ENCODE data around the gene DTWD2. TPM values are rescaled to one million over a fixed set of nuclear protein-coding genes. Genes with fewer than 3 reads are reported as not detected.
"Not testable (repeated sequence)": the region's sequence is repeated elsewhere in the genome, so short reads cannot be mapped to it uniquely, and the experiment has no call there.

Gene DTWD2
- total RNA-seq, 1 donor from 2014 or later, result 2.2 TPM

- intact Hi-C loops (cut with micrococcal nuclease), result loop anchor here (5.0 kb wide), 3 partner anchors 333 to 1473 kb away; no protein-coding TSS in a partner anchor
- H3K36me3 Mint-ChIP-seq (ENCODE audit: low read depth), result no peaks in the 10 kb centered on the region
- no peak overlapping the region for H3K27ac Mint-ChIP-seq
- peaks cover 12% of the 10 kb centered on the region for H3K4me1 Mint-ChIP-seq
- no peaks in the 10 kb centered on the region for H3K9me3 Mint-ChIP-seq
- no peak for DNase-seq
- H3K4me3 Mint-ChIP-seq, result no peak overlapping the region
- H3K27me3 Mint-ChIP-seq, result peaks cover 2% of the 10 kb centered on the region
These were observed 3.7 kb downstream of the DTWD2 start for GRCh38 chr5:118984602-118985001.

DNA sequence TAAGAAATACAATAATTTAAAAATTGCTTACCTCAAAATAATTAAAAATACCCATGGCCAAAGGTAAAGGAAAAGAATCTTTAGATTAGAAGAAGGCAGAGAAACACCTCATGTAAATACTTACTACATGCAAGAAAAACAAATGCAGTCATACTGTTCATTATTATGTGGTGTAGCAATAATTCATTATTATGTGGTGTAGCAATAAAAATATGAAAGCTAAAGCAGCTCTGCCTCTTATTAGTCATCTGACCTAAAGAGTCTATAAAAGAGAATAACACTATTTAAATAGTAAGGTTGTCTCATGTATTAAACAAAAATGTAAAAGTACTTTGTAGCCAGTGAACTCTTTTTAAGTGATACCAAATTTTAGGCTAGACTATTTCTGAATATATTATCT lies 6.6 kb downstream of the DTWD2 start:
- H3K4me1 Mint-ChIP-seq, result peaks cover 2% of the 10 kb centered on the region
- no peak overlapping the region for H3K4me3 Mint-ChIP-seq
- H3K27me3 Mint-ChIP-seq, result peaks cover 2% of the 10 kb centered on the region
- no peak for DNase-seq
- peaks cover 6% of the 10 kb centered on the region for H3K9me3 Mint-ChIP-seq
- H3K27ac Mint-ChIP-seq, result no peak overlapping the region
- H3K36me3 Mint-ChIP-seq (ENCODE audit: low read depth), result no peaks in the 10 kb centered on the region
- intact Hi-C loops (cut with micrococcal nuclease), result no loop called here

- no peak for DNase-seq
- Mint-ChIP-seq H3K9me3 (peaks cover 11% of the 10 kb centered on the region), H3K27ac (no peak overlapping the region), H3K27me3 (peaks cover 2% of the 10 kb centered on the region), H3K4me3 (no peak overlapping the region), H3K36me3 (ENCODE audit: low read depth) (no peaks in the 10 kb centered on the region), H3K4me1 (no peaks in the 10 kb centered on the region)
- intact Hi-C loops (cut with micrococcal nuclease), result no loop called here
These were observed 7.9 kb downstream of the DTWD2 start for GRCh38 chr5:118980438-118980837.

GRCh38 chr5:118980017-118980416 lies 8.3 kb downstream of the DTWD2 start:
- Mint-ChIP-seq H3K27me3 (peaks cover 2% of the 10 kb centered on the region), H3K4me1 (no peaks in the 10 kb centered on the region), H3K9me3 (peaks cover 11% of the 10 kb centered on the region), H3K27ac (no peak overlapping the region), H3K4me3 (no peak overlapping the region), H3K36me3 (ENCODE audit: low read depth) (no peaks in the 10 kb centered on the region)
- no peak for DNase-seq
- intact Hi-C loops (cut with micrococcal nuclease), result no loop called here

GRCh38 chr5:118973779-118974445 lies 14.4 kb downstream of the DTWD2 start:
- H3K36me3 Mint-ChIP-seq (ENCODE audit: low read depth); DNase-seq; H3K27ac Mint-ChIP-seq; H3K4me1 Mint-ChIP-seq; intact Hi-C loops (cut with micrococcal nuclease); H3K4me3 Mint-ChIP-seq; H3K27me3 Mint-ChIP-seq: not testable (repeated sequence)
- H3K9me3 Mint-ChIP-seq, result peaks cover 20% of the 10 kb centered on the region

- Mint-ChIP-seq H3K4me3 (no peak overlapping the region), H3K27me3 (no peaks in the 10 kb centered on the region), H3K9me3 (peaks cover 9% of the 10 kb centered on the region), H3K27ac (no peak overlapping the region), H3K4me1 (no peaks in the 10 kb centered on the region), H3K36me3 (ENCODE audit: low read depth) (no peaks in the 10 kb centered on the region)
- intact Hi-C loops (cut with micrococcal nuclease), result no loop called here
- no peak for DNase-seq
These were observed 19.4 kb downstream of the DTWD2 start for GRCh38 chr5:118968925-118969375.

DNA sequence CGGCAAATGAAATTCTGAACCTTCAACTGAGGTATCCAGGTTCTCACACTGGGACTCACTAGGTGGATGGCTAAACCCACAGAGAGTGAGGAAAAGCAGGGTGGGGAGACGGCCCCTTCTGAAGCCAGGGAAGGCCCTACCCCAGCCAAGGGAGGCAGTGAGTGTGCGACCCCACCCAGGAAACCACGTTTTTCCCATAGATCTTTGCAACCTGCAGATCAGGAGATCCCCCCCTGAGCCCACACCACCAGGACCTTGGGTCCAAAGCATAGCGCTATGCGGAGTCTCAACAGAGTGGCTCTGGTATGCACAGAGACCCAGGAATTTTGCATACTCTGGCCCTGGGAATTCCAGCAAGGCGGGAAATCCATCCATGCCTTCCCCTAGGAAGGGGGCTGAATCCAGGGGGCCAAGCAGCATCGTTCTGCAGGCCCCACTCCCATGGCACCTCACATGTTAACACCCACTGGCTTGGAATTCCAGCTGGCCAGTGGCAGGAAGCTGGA lies 19.9 kb downstream of the DTWD2 start:
- intact Hi-C loops (cut with micrococcal nuclease), result no loop called here
- peaks cover 6% of the 10 kb centered on the region for H3K9me3 Mint-ChIP-seq
- H3K36me3 Mint-ChIP-seq (ENCODE audit: low read depth), result no peaks in the 10 kb centered on the region
- no peak overlapping the region for H3K27ac Mint-ChIP-seq
- H3K4me1 Mint-ChIP-seq, result no peaks in the 10 kb centered on the region
- DNase-seq, result no peak
- no peak overlapping the region for H3K4me3 Mint-ChIP-seq
- no peaks in the 10 kb centered on the region for H3K27me3 Mint-ChIP-seq

GRCh38 chr5:118967059-118967508 lies 21.3 kb downstream of the DTWD2 start:
- Mint-ChIP-seq H3K27ac (no peak overlapping the region), H3K27me3 (no peaks in the 10 kb centered on the region), H3K4me1 (no peaks in the 10 kb centered on the region), H3K9me3 (peaks cover 4% of the 10 kb centered on the region), H3K36me3 (ENCODE audit: low read depth) (no peaks in the 10 kb centered on the region), H3K4me3 (no peak overlapping the region)
- no peak for DNase-seq
- intact Hi-C loops (cut with micrococcal nuclease), result no loop called here

GRCh38 chr5:118965890-118966289 lies 22.5 kb downstream of the DTWD2 start:
- no peak overlapping the region for H3K4me3 Mint-ChIP-seq
- intact Hi-C loops (cut with micrococcal nuclease), result no loop called here
- no peak for DNase-seq
- H3K27me3 Mint-ChIP-seq, result no peaks in the 10 kb centered on the region
- no peaks in the 10 kb centered on the region for H3K9me3 Mint-ChIP-seq
- H3K36me3 Mint-ChIP-seq (ENCODE audit: low read depth), result no peaks in the 10 kb centered on the region
- H3K27ac Mint-ChIP-seq, result no peak overlapping the region
- H3K4me1 Mint-ChIP-seq, result no peaks in the 10 kb centered on the region

DNA sequence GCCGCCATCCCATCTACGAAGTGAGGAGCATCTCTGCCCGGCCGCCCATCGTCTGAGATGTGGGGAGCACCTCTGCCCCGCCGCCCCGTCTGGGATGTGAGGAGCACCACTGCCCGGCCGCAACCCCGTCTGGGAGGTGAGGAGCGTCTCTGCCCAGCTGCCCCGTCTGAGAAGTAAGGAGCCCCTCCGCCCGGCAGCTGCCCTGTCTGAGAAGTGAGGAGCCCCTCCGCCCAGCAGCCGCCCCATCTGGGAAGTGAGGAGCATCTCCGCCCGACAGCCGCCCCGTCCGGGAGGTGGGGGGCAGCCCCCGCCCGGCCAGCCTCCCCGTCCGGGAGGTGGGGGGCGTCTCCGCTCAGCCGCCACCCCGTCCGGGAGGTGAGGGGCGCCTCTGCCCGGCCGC lies 23.4 kb downstream of the DTWD2 start:
- H3K27me3 Mint-ChIP-seq; H3K4me1 Mint-ChIP-seq; H3K9me3 Mint-ChIP-seq; H3K27ac Mint-ChIP-seq; H3K4me3 Mint-ChIP-seq; intact Hi-C loops (cut with micrococcal nuclease); H3K36me3 Mint-ChIP-seq (ENCODE audit: low read depth); DNase-seq: not testable (repeated sequence)

DNA sequence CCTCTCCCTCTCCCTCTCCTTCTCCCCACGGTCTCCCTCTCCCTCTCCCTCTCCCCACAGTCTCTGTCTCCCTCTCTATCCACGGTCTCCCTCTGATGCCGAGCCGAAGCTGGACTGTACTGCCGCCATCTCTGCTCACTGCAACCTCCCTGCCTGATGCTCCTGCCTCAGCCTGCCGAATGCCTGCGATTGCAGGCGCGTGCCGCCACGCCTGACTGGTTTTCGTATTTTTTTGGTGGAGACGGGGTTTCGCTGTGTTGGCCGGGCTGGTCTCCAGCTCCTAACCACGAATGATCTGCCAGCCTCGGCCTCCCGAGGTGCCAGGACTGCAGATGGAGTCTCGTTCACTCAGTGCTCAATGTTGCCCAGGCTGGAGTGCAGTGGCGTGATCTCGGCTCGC lies 24.0 kb downstream of the DTWD2 start:
- DNase-seq; H3K9me3 Mint-ChIP-seq; H3K36me3 Mint-ChIP-seq (ENCODE audit: low read depth); H3K27me3 Mint-ChIP-seq; H3K27ac Mint-ChIP-seq; H3K4me1 Mint-ChIP-seq; intact Hi-C loops (cut with micrococcal nuclease); H3K4me3 Mint-ChIP-seq: not testable (repeated sequence)

DNA sequence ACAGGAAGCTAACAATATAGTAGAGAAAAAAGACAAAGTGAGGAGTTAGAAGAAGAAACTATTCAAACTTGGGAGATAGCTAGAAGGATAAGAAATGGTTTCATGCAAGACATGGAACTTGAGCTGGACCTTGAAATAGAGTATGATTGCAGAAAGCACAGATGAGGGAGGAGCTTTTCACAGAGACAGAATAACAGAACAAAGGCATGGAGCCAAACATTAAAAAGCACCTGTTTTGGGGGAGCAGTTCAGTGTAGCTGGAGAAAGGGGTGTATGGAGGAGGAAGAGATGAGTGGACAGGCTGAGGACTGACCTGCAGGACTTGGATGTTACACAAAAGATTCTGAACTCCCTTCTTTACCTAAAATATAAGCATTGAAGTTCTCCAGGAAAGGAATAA lies 25.2 kb downstream of the DTWD2 start:
- Mint-ChIP-seq H3K4me3 (no peak overlapping the region), H3K27ac (no peak overlapping the region), H3K36me3 (ENCODE audit: low read depth) (no peaks in the 10 kb centered on the region), H3K27me3 (no peaks in the 10 kb centered on the region), H3K4me1 (no peaks in the 10 kb centered on the region), H3K9me3 (no peaks in the 10 kb centered on the region)
- intact Hi-C loops (cut with micrococcal nuclease), result no loop called here
- DNase-seq, result no peak

GRCh38 chr5:118960557-118960956 lies 27.8 kb downstream of the DTWD2 start:
- intact Hi-C loops (cut with micrococcal nuclease), result no loop called here
- H3K4me1 Mint-ChIP-seq, result no peaks in the 10 kb centered on the region
- no peak for DNase-seq
- H3K27me3 Mint-ChIP-seq, result no peaks in the 10 kb centered on the region
- H3K36me3 Mint-ChIP-seq (ENCODE audit: low read depth), result no peaks in the 10 kb centered on the region
- no peak overlapping the region for H3K4me3 Mint-ChIP-seq
- no peak overlapping the region for H3K27ac Mint-ChIP-seq
- H3K9me3 Mint-ChIP-seq, result no peaks in the 10 kb centered on the region

DNA sequence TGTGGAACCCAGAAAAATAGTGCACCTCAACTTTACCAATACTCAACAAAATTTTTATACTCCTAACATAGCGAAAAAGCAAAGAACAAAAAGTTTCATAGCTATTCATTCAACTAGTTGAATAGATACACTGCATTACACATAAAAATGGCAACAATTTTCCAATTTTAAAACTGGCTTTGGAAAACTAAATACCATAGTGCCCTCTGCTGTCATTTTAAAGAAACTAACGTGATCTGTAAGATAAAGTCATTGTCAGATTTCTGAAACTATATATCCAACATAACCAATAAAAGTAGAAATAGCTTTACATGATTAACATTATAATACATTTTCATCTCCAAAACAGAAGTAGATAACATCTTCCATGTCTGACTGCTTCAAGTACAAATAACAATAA lies 31.6 kb downstream of the DTWD2 start:
- Mint-ChIP-seq H3K36me3 (ENCODE audit: low read depth) (no peaks in the 10 kb centered on the region), H3K4me1 (no peaks in the 10 kb centered on the region), H3K4me3 (no peak overlapping the region), H3K9me3 (no peaks in the 10 kb centered on the region), H3K27me3 (no peaks in the 10 kb centered on the region), H3K27ac (no peak overlapping the region)
- no peak for DNase-seq
- intact Hi-C loops (cut with micrococcal nuclease), result no loop called here

GRCh38 chr5:118953652-118954005 lies 34.7 kb downstream of the DTWD2 start:
- H3K27ac Mint-ChIP-seq, result no peak overlapping the region
- H3K4me1 Mint-ChIP-seq, result no peaks in the 10 kb centered on the region
- H3K27me3 Mint-ChIP-seq, result no peaks in the 10 kb centered on the region
- no peak overlapping the region for H3K4me3 Mint-ChIP-seq
- no peaks in the 10 kb centered on the region for H3K36me3 Mint-ChIP-seq (ENCODE audit: low read depth)
- DNase-seq, result no peak
- intact Hi-C loops (cut with micrococcal nuclease), result no loop called here
- H3K9me3 Mint-ChIP-seq, result no peaks in the 10 kb centered on the region
